Mammary epithelial cell (primary cell): ENCODE results near the gene CDKN2B-AS1.

Experiments
- CTCF ChIP-seq, 2 donors: IDR thresholded peaks in 1 of 2; conservative IDR thresholded peaks in 1 of 2; 2 replicates each; pipeline ENCODE4 v1.5.1; 2011 to 2012; ENCODE audit warnings: inconsistent platforms in 2 of 2, low read length in 2 of 2, mild to moderate bottlenecking in 2 of 2, control low read depth in 1 of 2, low read depth in 1 of 2; ENCODE audit not compliant: insufficient read depth in 1 of 2; ENCODE audit errors: extremely low read depth in 1 of 2
- EZH2 ChIP-seq: IDR thresholded peaks from 2 replicates; pipeline ENCODE4 v1.6.1; 2012; ENCODE audit warnings: low read length, inconsistent platforms, borderline replicate concordance

- TF ChIP-seq CTCF (conservative IDR thresholded peaks at IDR 0.05 in 1 of 2, IDR thresholded peaks at IDR 0.05 in 1 of 2; ENCODE audit: extremely low read depth in 1 of 2, insufficient read depth in 1 of 2, low read depth in 1 of 2, low read length in 2 of 2) (no peak), EZH2 (no peak)
Observed at GRCh38 chr9:22160221-22160620, 165.6 kb downstream of the CDKN2B-AS1 start.
